Ovary (tissue), 3 donors: ENCODE data around the gene RAPGEF6.

ENCODE experiments used
- EP300 ChIP-seq: sonication (generic); formaldehyde crosslinking; IDR thresholded peaks from one replicate; pipeline ENCODE4 v1.6.1; 2017; ENCODE audit warnings: antibody characterized with exemption
- POLR2A ChIP-seq: fragments of 450-650 bp; IDR thresholded peaks from one replicate; pipeline ENCODE4 v1.6.1; 2017; ENCODE audit warnings: antibody characterized with exemption, mild to moderate bottlenecking, moderate library complexity
- TF ChIP-seq, protein P1 (sequence below), 3 donors: fragments of 450-650 bp in 2 of 3; fragments of 200-600 bp in 1 of 3; IDR thresholded peaks; one replicate each; pipeline versions ENCODE4 v1.5.1 to v1.8.0; 2016 to 2022; ENCODE audit warnings: antibody characterized with exemption in 3 of 3, mild to moderate bottlenecking in 1 of 3
- donor health status: DM: no; HTN: no; CAD: no.

DNA sequence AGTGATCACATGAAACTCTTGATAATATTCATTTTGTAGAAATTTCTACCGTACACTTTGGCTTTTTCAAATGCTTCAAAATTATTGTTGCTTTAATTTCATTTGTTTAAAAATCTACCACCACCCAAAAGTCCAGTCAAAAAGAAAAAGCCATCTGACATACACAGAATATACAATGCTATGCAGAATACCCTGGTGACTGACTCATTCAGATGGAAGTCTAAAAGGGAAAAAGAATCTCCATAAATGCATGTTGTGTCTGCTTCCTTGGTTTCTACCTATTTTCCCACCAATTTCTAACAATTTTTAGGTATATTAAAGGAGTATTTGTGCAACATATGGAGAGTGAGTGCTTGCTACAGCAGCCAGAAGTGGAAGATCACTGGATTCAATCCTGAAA, 9.3 kb upstream of the RAPGEF6 start:
- TF ChIP-seq, protein P1, sequence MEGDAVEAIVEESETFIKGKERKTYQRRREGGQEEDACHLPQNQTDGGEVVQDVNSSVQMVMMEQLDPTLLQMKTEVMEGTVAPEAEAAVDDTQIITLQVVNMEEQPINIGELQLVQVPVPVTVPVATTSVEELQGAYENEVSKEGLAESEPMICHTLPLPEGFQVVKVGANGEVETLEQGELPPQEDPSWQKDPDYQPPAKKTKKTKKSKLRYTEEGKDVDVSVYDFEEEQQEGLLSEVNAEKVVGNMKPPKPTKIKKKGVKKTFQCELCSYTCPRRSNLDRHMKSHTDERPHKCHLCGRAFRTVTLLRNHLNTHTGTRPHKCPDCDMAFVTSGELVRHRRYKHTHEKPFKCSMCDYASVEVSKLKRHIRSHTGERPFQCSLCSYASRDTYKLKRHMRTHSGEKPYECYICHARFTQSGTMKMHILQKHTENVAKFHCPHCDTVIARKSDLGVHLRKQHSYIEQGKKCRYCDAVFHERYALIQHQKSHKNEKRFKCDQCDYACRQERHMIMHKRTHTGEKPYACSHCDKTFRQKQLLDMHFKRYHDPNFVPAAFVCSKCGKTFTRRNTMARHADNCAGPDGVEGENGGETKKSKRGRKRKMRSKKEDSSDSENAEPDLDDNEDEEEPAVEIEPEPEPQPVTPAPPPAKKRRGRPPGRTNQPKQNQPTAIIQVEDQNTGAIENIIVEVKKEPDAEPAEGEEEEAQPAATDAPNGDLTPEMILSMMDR (IDR thresholded peaks at IDR 0.05), result no peak
- TF ChIP-seq EP300 (no peak), POLR2A (no peak)
